ENCODE measurements around the gene KRTDAP.
"Not testable (repeated sequence)": the region's sequence is repeated elsewhere in the genome, so short reads cannot be mapped to it uniquely, and the experiment has no call there.

Gene KRTDAP

DNA sequence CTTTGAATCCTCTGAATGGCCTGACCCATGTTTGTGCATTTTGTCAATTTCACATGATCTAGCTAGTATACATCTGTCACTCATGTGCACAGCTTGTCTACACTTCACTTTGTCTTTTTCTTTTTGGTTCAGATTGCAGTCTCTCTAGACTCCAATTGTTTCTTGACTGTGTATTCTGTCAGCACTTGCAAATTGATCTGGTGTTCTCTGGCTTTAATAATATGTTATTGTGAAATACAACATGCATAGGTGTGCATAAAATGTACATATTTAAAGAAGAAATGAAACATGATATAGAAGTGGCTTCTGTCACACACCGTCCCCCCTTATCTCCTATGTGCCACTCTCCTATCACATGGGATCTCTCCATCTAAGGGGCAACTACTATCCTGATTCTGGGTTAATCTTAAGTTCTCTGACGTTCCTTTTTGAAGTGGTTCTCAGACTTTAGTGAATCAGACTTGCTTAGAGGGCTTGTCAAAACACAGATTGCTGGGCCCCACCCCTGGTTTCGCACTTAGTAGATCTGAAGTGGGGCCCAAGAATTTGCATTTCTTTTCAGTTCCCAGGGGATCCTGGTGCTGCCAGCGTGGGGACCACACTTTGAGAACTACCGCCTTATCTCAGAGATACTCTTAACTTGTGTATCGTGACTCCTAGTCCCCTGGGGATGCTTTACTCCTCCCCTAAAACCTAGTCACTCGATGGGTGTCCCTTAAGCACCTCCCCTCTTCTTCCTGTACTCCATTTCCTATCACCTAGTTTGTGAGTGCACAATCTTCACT lies 5.8 kb downstream of the KRTDAP start:
- DNase-seq (ENCODE audit: low spot score): no peak

DNA sequence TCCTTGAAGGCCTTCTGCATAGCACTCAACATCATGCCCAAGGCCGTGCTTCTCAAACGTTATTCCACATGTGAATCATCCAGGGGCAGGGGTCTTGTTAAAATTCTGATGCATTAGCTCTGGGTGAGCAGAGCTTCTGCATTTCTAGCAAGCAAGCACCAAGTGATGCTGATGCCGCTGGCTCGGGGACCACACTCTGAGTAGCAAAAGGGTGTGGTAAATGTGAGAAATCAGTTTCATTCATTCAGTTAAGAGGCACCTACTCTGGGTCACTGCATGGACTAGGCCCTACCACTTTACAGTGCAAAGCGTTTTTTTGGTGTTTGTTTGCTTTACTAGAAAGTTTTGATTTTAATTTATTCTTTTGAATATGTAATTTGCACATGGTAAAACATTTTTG lies 7.2 kb downstream of the KRTDAP start:
- DNase-seq (ENCODE audit: low spot score): no peak

DNA sequence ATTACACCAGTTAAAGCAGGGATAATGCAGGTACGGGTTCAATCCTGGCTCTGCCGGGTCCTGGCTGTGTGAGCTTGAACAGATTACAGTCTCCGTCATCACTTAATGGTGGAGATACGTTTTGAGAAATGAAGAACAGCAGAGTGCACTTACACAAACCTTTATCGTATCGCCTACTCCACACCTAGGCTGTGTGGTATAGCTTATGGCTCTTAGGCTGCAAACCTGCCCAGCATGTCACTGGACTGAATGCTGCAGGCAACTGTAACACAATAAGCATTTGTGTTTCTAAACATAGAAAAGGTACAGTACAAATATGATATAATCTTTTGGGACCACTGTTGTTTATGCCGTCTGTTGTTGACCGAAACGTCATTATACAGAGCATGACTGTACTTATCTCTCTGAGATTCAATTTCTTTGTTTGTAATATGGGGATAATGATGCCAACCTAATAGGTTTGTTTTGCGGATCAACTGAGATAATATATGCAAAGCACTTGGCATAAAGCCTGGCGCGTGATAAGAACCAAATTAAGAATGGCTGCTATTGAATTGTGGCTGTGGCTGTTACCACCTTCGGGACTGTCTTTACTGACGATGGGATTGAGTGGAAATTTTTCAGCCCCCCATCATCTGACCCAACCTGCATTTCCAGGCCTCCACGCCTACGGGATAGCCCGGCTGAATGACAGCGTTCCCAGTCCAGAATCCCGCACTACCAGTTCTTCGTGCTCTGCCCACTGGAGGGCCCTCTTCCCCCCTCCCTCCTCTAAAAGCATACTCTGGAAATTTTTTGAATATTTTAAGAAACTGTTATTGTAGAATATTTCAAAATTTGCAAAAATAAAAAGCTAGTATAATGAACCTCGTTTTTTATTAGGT lies 11.2 kb downstream of the KRTDAP start:
- no peak for DNase-seq (ENCODE audit: low spot score)

DNA sequence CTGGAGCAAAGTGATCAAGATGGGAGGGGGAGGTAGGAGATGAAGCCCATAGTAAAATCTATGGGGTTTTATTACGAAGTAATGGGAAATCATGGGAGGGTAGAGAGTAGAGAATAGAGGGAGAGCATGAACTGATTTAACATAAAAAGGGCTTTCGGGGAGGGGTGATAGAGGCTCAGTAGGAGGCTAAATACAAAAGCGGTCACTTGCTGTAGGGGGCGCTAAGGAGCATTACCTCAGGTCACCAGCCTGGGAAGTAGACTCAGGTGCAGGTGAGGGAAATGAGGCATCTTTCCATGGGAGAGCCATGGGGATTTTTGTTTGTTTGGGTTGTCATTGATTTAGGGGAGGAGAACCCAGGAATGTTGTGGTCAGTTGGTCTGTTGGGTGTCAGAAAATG lies 14.1 kb downstream of the KRTDAP start:
- no peak for DNase-seq (ENCODE audit: low spot score)

DNA sequence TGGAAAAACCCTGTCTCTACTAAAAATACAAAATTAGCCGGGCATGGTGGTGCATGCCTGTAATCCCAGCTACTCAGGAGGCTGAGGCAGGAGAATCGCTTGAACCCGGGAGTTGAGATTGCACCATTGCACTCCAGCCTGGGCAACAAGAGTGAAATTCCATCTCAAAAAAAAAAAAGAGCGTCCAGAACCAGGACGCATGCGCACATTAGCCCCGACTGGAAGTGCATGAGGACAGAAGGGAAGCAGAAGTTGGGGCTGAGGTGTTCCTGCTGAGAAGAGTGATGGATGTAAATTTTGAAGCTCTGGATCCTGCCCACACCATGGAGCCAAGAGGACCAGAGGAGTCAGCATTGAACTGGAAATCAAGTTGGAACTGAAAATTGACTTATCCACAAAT lies 15.7 kb downstream of the KRTDAP start:
- not testable (repeated sequence) for DNase-seq (ENCODE audit: low spot score)

DNA sequence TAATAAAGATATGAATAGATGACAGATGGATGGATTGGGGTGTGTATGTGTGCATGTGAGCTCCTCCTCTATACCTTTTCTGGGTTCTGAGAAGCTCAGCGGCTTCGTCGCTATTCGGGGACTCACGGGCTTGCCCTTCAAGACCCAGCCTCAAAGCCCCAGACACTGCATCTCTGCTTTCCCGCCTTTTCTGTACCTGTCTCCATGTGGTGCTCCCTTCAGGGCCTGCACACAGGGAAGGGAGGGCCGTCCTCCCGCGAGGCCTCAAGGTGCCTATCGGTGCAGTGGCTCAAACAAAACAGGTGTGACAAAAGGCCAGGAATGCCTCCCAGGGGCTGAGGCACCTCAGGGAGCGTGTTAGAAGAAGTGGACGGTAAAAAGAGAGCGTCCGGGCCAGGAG lies 16.2 kb downstream of the KRTDAP start:
- DNase-seq (ENCODE audit: low spot score): no peak

DNA sequence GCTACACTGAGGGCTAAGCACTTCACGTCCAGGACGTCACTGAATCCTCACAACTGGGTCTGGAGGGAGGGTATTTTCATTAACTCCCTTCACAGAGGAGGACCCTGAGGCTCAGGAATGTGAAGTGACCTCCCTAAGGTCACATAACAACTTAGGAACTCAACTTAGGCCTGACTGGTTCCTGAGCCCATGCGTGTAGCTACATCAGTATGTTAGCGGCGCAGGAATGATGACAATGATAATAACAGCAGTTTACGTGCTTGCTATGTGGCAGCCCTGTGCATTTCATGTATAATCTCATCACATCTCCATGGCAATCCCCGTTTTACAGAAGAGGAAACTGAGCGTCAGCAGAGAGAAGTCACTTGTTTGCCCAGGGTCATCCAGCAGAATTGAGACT lies 18.3 kb downstream of the KRTDAP start:
- no peak for DNase-seq (ENCODE audit: low spot score)

DNA sequence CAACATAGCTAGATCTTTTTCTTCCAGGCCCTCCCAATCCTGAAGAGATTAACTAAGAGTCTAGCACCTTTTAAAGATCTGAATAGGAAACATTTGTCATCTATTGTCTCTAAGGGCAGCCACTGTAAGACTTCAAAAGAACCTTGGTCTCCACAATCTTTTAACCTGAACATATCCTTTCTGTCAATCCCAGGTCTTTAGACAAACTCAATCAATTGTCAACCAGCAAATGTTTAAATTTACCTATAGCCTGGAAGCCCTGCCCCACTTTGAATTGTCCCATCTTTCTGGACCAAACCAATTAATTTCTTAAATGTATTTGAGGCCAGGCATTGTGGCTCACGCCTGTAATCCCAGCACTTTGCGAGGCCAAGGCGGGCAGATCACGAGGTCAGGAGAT lies 19.2 kb downstream of the KRTDAP start:
- DNase-seq (ENCODE audit: low spot score): not testable (repeated sequence)

DNA sequence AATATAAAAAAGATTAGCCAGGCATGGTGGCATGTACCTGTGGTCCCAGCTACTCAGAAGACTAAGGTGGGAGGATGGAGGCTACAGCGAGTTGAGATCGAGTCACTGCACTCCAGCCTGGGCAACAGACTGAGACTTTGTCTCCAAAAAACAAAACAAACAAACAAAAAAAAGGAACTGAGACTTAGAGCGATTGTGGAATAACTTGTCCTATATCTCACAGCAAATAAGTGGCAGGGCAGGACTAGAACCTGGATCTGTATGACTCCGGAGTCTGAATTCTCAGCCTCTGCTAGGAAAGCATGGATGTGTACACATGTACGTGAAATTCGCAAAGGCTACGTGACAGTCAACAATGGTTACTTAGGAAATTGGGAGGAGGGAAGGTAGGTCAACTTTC lies 20.1 kb downstream of the KRTDAP start:
- no peak for DNase-seq (ENCODE audit: low spot score)

DNA sequence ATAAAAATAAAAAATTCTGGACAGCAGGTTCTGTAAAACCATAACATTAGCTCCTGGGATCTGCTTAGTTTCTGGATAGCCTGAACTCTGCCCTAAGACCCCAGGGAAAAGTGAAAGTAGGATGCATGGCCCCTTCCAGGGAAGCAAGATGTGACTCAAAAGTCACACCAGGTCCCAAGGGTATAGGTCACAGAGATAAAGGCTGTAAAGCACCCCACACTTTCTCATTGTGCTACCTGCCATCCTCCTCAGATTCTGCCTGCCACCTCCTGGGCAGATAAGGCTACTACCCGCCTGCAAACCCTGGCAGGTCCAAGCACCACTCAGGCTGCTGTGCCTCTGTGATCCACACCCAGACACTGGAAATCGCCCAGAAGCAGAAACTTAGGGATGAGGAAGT lies 21.6 kb downstream of the KRTDAP start:
- peak; percentile 67 for DNase-seq (ENCODE audit: low spot score)

DNA sequence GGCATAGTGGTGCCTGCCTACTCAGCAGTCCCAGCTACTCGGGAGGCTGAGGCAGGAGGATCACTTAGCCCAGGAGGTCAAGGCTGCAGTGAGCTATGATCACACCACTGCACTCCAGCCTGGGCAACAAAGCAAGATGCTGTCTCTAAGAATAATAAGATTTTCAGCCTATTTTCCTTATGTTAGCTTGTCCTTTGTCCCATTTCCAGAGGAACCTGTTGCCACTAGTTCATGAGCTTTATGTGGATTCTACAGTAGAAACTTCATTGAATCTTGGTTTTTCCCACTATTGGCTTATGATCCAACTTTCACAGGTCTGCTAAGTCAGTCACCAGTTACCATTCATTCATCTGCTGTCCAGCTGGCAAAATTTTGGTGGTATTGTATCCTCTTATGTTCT lies 24.0 kb downstream of the KRTDAP start:
- no peak for DNase-seq (ENCODE audit: low spot score)

DNA sequence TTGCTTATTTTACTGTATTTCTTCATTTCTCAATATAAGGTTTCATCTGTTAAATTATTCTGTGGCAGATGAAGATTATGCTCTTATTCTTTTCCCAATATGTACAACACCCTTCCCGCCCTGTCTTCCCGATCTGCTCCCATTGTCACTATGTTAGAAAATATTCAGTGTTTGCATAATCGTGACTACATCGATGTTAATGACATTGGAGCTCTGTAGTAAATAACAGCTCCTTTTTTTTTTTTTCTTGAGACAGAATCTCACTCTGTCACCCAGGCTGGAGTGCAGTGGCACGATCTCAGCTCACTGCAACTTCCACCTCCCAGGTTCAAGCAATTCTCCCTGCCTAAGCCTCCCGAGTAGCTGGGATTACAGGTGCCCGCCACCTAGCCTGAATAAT lies 27.3 kb downstream of the KRTDAP start:
- DNase-seq (ENCODE audit: low spot score): not testable (repeated sequence)

DNA sequence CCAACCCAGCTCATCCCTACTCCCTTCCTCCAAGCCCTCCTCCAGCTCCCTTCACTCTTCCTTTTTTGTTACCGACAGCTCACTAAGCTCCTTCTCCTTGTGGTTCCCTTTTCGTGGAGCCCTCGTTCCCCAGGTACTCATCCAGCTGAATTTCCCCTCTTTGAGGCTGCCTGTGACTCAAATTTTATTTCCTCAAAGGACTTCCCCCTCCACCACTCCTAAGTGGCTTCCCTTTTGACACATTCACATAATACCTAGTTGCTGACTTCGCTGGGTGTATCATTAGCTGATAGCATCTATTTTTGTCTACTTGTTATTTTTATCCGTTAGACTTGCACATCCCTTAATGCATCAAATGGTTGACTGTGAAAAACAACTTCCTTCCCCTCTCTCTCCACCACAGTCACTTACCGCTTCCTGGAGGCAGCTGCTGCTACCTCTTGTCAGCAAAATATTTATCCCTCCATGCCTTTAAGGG lies 27.7 kb downstream of the KRTDAP start:
- DNase-seq (ENCODE audit: low spot score): no peak

DNA sequence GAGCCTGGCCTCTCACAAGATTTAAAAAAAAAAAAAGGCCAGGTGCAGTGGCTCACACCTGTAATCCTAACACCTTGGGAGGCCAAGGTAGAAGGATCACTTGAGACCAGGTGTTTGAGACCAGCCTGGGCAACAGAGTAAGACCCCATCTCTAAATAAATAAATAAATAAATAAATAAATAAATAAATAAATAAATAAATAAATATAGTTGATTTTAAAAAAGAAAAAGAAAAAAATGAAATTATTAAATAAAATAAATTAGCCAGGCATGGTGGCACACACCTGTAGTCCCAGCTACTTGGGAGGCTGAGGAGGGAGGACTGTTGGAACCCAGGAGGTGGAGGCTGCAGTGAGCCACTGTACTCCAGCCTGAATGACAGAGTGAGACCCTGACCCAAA lies 28.5 kb downstream of the KRTDAP start:
- DNase-seq (ENCODE audit: low spot score): not testable (repeated sequence)

DNA sequence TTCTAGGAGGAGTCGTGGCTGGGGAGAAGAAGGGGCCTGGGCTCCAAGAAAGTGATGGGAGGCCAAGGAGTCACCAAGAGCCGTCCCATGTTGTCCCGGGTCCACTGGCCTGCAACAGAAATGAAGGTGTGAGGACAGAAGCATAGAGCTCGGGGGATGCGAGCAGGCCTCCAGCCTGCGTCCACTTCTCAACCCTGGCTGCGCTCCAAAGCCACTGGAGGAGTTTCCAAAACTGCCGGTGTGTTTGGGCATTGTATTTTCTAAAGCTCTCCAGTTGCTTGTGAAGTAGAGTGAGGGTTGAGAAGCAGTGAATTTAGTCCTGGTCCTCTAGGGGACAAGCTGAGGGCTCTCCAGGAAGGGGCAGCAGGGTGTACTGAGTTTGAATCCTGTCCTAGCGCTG lies 29.2 kb downstream of the KRTDAP start:
- no peak for DNase-seq (ENCODE audit: low spot score)

DNA sequence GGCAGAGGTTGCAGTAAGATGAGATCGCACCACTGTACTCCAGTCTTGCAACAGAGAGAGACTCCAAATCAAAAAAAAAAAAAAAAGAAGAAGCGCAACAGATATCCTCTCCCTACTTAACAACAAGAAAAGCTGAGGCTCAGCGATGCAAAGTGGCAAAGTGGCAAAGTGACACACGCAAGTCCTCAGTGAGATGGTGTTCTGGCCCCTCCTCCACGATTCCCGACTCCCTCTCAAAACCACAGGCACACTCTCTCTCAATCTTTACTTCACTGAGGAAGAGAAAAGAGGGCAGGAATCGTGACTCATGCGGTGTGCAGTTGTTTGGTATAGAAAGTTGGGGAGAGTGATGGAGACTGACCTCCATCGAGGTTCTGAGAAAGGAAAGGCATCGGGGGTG lies 29.7 kb downstream of the KRTDAP start:
- no peak for DNase-seq (ENCODE audit: low spot score)

DNA sequence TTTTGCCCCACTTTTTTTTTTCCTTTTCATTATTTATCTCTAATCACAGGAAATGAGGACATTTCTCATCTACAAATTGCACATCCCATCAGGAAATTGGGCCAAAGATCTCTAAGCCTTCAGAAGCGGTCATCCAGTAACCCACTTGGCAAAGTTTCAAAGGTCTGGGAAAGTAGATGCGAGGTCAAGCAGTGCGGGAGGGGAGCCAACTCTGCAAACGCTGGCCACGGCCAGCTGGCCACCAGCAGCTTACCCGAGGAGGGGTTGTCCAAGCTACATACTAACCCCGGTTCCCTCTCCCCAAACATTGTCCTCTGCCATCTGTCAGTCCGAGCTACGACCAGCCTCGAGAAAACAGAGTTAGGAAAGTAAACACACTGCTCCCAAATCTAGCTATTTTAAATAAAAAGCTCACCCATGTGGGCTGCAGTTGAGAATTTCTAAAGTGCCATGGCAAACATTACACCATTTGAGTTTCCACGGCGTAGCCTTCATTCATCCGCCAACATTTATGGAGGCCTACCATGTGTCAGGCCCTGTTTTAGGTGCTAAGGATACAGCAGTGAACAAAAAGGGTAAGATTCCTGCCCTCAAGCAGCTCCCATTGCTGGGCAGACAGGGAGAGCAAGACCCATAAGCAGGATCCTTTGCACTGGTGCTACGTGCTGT lies 30.7 kb downstream of the KRTDAP start:
- DNase-seq (ENCODE audit: low spot score): no peak

DNA sequence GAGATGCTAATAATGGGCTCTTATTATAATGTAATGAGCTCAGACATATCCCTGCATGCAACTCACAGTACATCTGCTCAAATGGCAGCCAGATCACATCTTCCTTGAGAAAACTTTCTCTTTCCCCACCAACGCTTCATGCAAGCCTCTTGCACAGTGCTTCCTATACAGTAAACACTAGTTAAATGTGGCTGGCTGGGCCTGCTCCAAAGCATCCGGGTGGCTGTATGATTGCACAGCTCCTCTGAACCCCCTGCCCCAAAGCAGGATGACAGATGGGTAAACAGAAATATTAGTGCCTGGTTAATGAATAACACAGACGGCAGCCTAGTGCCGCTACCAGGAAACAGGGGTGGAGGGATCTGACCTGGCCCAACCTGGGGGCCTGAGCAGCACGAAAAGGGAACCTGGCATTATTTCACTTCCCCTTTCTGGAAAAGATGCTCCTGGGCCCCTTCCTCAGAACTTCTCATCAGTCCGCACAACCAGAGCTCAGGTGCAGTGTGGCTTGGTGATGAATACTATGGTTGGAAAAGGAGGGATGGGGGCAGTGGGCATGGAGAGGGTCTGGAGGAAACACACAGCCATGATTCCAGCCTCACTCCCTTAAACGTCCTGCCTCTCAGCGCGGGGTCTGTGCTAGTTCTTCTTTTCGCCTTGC lies 31.4 kb downstream of the KRTDAP start:
- DNase-seq (ENCODE audit: low spot score): no peak

DNA sequence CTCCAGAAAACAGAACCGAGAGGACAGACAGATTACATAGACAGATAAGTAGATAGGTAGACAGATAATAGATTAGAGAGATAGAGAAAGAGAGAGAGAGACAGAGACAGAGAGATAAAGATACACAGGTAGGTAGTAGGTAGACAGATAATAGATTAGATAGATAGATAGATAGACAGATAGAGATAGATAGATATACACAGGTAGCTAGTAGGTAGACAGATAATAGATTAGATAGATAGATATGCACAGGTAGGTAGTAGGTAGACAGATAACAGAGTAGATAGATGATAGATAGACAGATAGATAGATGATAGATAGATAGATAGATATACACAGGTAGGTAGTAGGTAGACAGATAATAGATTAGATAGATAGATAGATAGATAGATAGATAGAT lies 32.1 kb downstream of the KRTDAP start:
- DNase-seq (ENCODE audit: low spot score): no peak

DNA sequence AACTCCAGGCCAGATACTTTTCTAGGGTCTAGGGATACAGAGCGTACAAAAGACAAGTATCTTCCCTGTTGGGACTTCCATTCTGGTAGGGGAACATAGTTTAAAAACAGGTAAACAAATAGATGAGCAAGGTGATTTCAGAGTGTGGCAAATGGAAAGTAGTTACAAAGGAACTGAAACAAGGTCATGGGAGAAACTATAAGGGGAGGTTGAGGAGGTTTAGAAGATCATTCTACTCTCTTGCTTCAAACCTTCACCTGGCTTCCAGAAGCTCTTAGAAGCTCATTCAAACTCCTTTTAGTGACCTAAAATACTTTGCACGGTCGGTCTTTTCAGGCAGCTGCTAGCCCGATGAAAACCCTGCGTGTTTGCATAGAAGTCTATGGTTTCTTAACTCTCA lies 33.1 kb downstream of the KRTDAP start:
- no peak for DNase-seq (ENCODE audit: low spot score)

DNA sequence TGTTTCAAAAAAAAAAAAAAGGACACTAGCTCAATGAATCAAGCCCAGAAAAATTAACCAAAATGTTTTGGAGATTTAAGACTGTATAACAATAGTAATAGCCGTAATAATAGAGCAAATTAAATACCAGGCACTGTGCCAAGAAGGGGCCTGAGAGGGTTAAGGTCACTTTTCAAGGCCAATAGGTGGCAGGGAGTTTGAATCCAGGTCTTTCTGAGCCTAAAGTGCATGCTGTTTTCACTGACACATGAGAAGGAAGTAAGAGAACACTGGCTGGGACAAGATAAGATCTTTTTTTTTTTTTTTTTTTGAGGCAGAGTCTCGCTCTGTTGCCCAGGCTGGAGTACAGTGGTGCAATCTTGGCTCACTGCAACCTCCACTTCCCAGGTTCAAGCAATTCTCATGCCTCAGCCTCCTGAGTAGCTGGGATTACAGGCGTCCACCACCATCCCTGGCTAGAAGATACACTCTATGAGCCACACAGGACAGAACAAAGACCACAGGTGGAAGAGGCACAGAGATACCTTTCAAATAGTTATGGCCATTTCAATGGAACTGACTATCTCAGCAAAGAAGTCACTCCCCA lies 34.6 kb downstream of the KRTDAP start:
- DNase-seq (ENCODE audit: low spot score): no peak

DNA sequence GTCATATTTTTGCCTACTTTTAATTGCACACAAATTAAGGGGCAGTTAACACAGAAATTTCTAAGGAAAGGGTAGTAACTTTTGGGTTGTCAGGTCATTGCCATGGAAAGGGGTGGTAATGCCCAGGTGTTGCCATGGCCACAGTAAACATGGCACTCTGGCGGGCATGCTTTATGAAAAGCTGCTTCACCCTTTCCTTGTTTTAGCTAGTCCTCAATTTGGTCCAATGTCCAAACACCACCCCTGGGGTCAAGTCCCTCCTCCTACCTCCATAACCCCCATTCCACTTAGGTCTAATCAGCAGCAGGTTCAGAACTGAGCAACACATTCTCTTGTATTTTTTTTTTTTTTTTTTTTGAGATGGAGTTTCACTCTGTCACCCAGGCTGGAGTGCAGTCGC lies 35.6 kb downstream of the KRTDAP start:
- DNase-seq (ENCODE audit: low spot score): no peak
